ENCODE measurements around the gene PSMC1.

- TF ChIP-seq SMC3 (IDR thresholded peaks at IDR 0.05) (no peak), REST (IDR thresholded peaks at IDR 0.05) (no peak), FOSL2 (IDR thresholded peaks at IDR 0.05) (no peak), FOSL2 (CRISPR knock-in tag; IDR thresholded peaks at IDR 0.05) (no peak), JUN (IDR thresholded peaks at IDR 0.05) (no peak), RAD21 (conservative IDR thresholded peaks at IDR 0.05 in 1 of 2, IDR thresholded peaks at IDR 0.05 in 1 of 2) (no peak), ESRRA (IDR thresholded peaks at IDR 0.05; ENCODE audit: borderline replicate concordance, low read length) (no peak), MYC (IDR thresholded peaks at IDR 0.05; ENCODE audit: borderline replicate concordance, low read length) (no peak), EHMT2 (IDR thresholded peaks at IDR 0.05; ENCODE audit: low read depth) (no peak)
- TF ChIP-seq, protein P1, sequence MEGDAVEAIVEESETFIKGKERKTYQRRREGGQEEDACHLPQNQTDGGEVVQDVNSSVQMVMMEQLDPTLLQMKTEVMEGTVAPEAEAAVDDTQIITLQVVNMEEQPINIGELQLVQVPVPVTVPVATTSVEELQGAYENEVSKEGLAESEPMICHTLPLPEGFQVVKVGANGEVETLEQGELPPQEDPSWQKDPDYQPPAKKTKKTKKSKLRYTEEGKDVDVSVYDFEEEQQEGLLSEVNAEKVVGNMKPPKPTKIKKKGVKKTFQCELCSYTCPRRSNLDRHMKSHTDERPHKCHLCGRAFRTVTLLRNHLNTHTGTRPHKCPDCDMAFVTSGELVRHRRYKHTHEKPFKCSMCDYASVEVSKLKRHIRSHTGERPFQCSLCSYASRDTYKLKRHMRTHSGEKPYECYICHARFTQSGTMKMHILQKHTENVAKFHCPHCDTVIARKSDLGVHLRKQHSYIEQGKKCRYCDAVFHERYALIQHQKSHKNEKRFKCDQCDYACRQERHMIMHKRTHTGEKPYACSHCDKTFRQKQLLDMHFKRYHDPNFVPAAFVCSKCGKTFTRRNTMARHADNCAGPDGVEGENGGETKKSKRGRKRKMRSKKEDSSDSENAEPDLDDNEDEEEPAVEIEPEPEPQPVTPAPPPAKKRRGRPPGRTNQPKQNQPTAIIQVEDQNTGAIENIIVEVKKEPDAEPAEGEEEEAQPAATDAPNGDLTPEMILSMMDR (IDR thresholded peaks at IDR 0.05) = no peak
These were observed 37.7 kb downstream of the PSMC1 start for GRCh38 chr14:90293766-90294730.
